IPS-18a (cell line): ENCODE measurements around the gene P2RY12.

Experiments used
- H3K27ac ChIP-seq: one replicate; pipeline ENCODE4 v1.5.1; 2013; ENCODE audit warnings: low read length
- H3K27me3 ChIP-seq: one replicate; pipeline ENCODE4 v1.6.1; 2013; ENCODE audit warnings: mild to moderate bottlenecking, low read length; ENCODE audit not compliant: control insufficient read depth, insufficient read depth
- H3K36me3 ChIP-seq: one replicate; pipeline ENCODE4 v1.6.1; 2013; ENCODE audit warnings: low read depth, low read length; ENCODE audit not compliant: control insufficient read depth
- H3K4me1 ChIP-seq: one replicate; pipeline ENCODE4 v1.6.1; 2013; ENCODE audit warnings: low read depth, low read length; ENCODE audit not compliant: control insufficient read depth
- H3K4me3 ChIP-seq: one replicate; pipeline ENCODE4 v1.5.1; 2013; ENCODE audit warnings: low read length
- H3K9ac ChIP-seq: one replicate; pipeline ENCODE4 v1.6.1; 2013; ENCODE audit warnings: mild to moderate bottlenecking, low read length, moderate library complexity
- H3K9me3 ChIP-seq: one replicate; pipeline ENCODE4 v1.6.1; 2013; ENCODE audit warnings: low read depth, low read length; ENCODE audit not compliant: control insufficient read depth

Gene P2RY12

GRCh38 chr3:151330899-151331298 is 53.7 kb downstream of the P2RY12 start:
- H3K4me1 ChIP-seq = no peaks in the 10 kb centered on the region
- H3K27ac ChIP-seq = no peak overlapping the region
- no peaks in the 10 kb centered on the region for H3K27me3 ChIP-seq
- H3K9ac ChIP-seq = no peak overlapping the region
- H3K36me3 ChIP-seq = no peaks in the 10 kb centered on the region
- no peaks in the 10 kb centered on the region for H3K9me3 ChIP-seq
- no peak overlapping the region for H3K4me3 ChIP-seq

GRCh38 chr3:151330379-151330778 is 54.2 kb downstream of the P2RY12 start:
- Histone ChIP-seq H3K9ac (no peak overlapping the region), H3K27me3 (no peaks in the 10 kb centered on the region), H3K27ac (no peak overlapping the region)

GRCh38 chr3:151329363-151329762 is 55.2 kb downstream of the P2RY12 start, which contains the start of gene P2RY13:
Gene P2RY13 (minus strand): TSS chr3:151329549. CDS start chr3:151329528, 21 bp downstream.
- Histone ChIP-seq H3K9ac (no peak within 1 kb of the TSS), H3K27ac (no peak within 1 kb of the TSS), H3K4me1 (no peaks in the 10 kb centered on the region), H3K4me3 (no peak within 1 kb of the TSS), H3K9me3 (no peaks in the 10 kb centered on the region), H3K36me3 (no peaks in the 10 kb centered on the region), H3K27me3 (no peaks in the 10 kb centered on the region)

More at GRCh38 chr3:151330379-151330778, 54.2 kb downstream of the P2RY12 start:
- Histone ChIP-seq H3K4me3 (no peak overlapping the region), H3K4me1 (no peaks in the 10 kb centered on the region), H3K9me3 (no peaks in the 10 kb centered on the region), H3K36me3 (no peaks in the 10 kb centered on the region)

- H3K9ac ChIP-seq = no peak overlapping the region
- H3K9me3 ChIP-seq = no peaks in the 10 kb centered on the region
- H3K36me3 ChIP-seq = no peaks in the 10 kb centered on the region
- no peak overlapping the region for H3K4me3 ChIP-seq
- H3K27ac ChIP-seq = no peak overlapping the region
- no peaks in the 10 kb centered on the region for H3K4me1 ChIP-seq
- H3K27me3 ChIP-seq = no peaks in the 10 kb centered on the region
Observed at GRCh38 chr3:151328298-151328995, 56.1 kb downstream of the P2RY12 start.

GRCh38 chr3:151327571-151328198 is 56.9 kb downstream of the P2RY12 start:
- H3K4me1 ChIP-seq = no peaks in the 10 kb centered on the region
- H3K9ac ChIP-seq = no peak overlapping the region
- no peak overlapping the region for H3K4me3 ChIP-seq
- no peak overlapping the region for H3K27ac ChIP-seq
- H3K27me3 ChIP-seq = no peaks in the 10 kb centered on the region
- no peaks in the 10 kb centered on the region for H3K9me3 ChIP-seq
- H3K36me3 ChIP-seq = no peaks in the 10 kb centered on the region

GRCh38 chr3:151322511-151322910 is 62.0 kb downstream of the P2RY12 start:
- H3K36me3 ChIP-seq = no peaks in the 10 kb centered on the region
- H3K4me3 ChIP-seq = no peak overlapping the region
- no peaks in the 10 kb centered on the region for H3K9me3 ChIP-seq
- H3K27ac ChIP-seq = no peak overlapping the region
- no peak overlapping the region for H3K9ac ChIP-seq
- no peaks in the 10 kb centered on the region for H3K27me3 ChIP-seq
- no peaks in the 10 kb centered on the region for H3K4me1 ChIP-seq

GRCh38 chr3:151321526-151321925 is 63.0 kb downstream of the P2RY12 start:
- H3K9ac ChIP-seq = no peak overlapping the region
- H3K4me1 ChIP-seq = peaks cover 4% of the 10 kb centered on the region
- no peaks in the 10 kb centered on the region for H3K9me3 ChIP-seq
- H3K36me3 ChIP-seq = no peaks in the 10 kb centered on the region
- H3K4me3 ChIP-seq = no peak overlapping the region
- H3K27me3 ChIP-seq = no peaks in the 10 kb centered on the region
- no peak overlapping the region for H3K27ac ChIP-seq

- no peaks in the 10 kb centered on the region for H3K9me3 ChIP-seq
- H3K27ac ChIP-seq = no peak overlapping the region
- H3K27me3 ChIP-seq = no peaks in the 10 kb centered on the region
- peaks cover 11% of the 10 kb centered on the region for H3K4me1 ChIP-seq
- no peaks in the 10 kb centered on the region for H3K36me3 ChIP-seq
- H3K9ac ChIP-seq = no peak overlapping the region
- no peak overlapping the region for H3K4me3 ChIP-seq
Observed at GRCh38 chr3:151320131-151320530, 64.4 kb downstream of the P2RY12 start.

GRCh38 chr3:151319628-151320027 is 64.9 kb downstream of the P2RY12 start:
- no peak overlapping the region for H3K27ac ChIP-seq
- H3K4me3 ChIP-seq = no peak overlapping the region
- H3K4me1 ChIP-seq = peaks cover 15% of the 10 kb centered on the region
- no peaks in the 10 kb centered on the region for H3K36me3 ChIP-seq
- no peaks in the 10 kb centered on the region for H3K9me3 ChIP-seq
- no peaks in the 10 kb centered on the region for H3K27me3 ChIP-seq
- no peak overlapping the region for H3K9ac ChIP-seq

GRCh38 chr3:151318991-151319390 is 65.6 kb downstream of the P2RY12 start:
- H3K4me1 ChIP-seq = peaks cover 17% of the 10 kb centered on the region
- H3K9me3 ChIP-seq = no peaks in the 10 kb centered on the region
- no peaks in the 10 kb centered on the region for H3K36me3 ChIP-seq
- no peak overlapping the region for H3K27ac ChIP-seq
- H3K9ac ChIP-seq = no peak overlapping the region
- H3K27me3 ChIP-seq = no peaks in the 10 kb centered on the region
- no peak overlapping the region for H3K4me3 ChIP-seq

GRCh38 chr3:151318313-151318712 is 66.2 kb downstream of the P2RY12 start:
- Histone ChIP-seq H3K9me3 (no peaks in the 10 kb centered on the region), H3K27me3 (no peaks in the 10 kb centered on the region), H3K4me1 (peaks cover 17% of the 10 kb centered on the region), H3K36me3 (no peaks in the 10 kb centered on the region), H3K4me3 (no peak overlapping the region), H3K27ac (no peak overlapping the region), H3K9ac (no peak overlapping the region)
